Activated B cell treated with CpG ODN at 0.5 μM for 24 hours (primary cell): ENCODE data around the gene VPS16. TPM values are rescaled to one million over a fixed set of nuclear protein-coding genes. Genes with fewer than 3 reads are reported as not detected.
A peak's percentile ranks its signal among the peaks of the same experiment; 100 is the strongest.

Experiments
- ATAC-seq: fragments of 200-7000 bp; cut with Tn5 transposase; one replicate; pipeline ENCODE4 v1.10.0; 2021; ENCODE audit warnings: low read depth, mild to moderate bottlenecking, moderate library complexity
- CTCF ChIA-PET: fragments of 350-600 bp; sonication (Branson Sonifier 250); formaldehyde crosslinking; loops from one replicate; lab custom pipeline; 2021; ENCODE audit warnings: antibody characterized with exemption; lab: Charles Lee
- POLR2A ChIA-PET: fragments of 350-600 bp; sonication (Branson Sonifier 250); formaldehyde crosslinking; loops from one replicate; lab custom pipeline; 2021; ENCODE audit warnings: antibody characterized with exemption; lab: Charles Lee
- DNase-seq: peaks from one replicate; pipeline ENCODE4 v3.0.0; 2022
- H3K27ac Mint-ChIP-seq: one replicate; pipeline ENCODE4 v1.8.0; 2020; ENCODE audit warnings: mixed read lengths
- H3K27me3 Mint-ChIP-seq: one replicate; pipeline ENCODE4 v1.8.0; 2021; ENCODE audit warnings: mixed read lengths
- H3K36me3 Mint-ChIP-seq: one replicate; pipeline ENCODE4 v1.8.0; 2021; ENCODE audit warnings: low read depth, mixed read lengths
- H3K4me1 Mint-ChIP-seq: one replicate; pipeline ENCODE4 v1.8.0; 2021; ENCODE audit warnings: mixed read lengths
- H3K4me3 Mint-ChIP-seq: one replicate; pipeline ENCODE4 v1.8.0; 2020; ENCODE audit warnings: mild to moderate bottlenecking, mixed read lengths
- H3K9me3 Mint-ChIP-seq: one replicate; pipeline ENCODE4 v1.8.0; 2020; ENCODE audit warnings: mixed read lengths
- CTCF ChIP-seq: fragments of 200-600 bp; IDR thresholded peaks from one replicate; pipeline ENCODE4 v1.8.0; 2022; ENCODE audit warnings: antibody characterized with exemption, mild to moderate bottlenecking
- intact Hi-C: fragments of 100-400 bp; cut with micrococcal nuclease; formaldehyde crosslinking; loops from one replicate; pipeline ENCODE4 v1.15.1; 2024
- total RNA-seq: library from RNA; stranded (reverse); gene quantifications from 2 replicates; pipeline ENCODE4 v1.2.3, GENCODE V29; 2022

The VPS16 gene
- total RNA-seq: 54.7 and 56.9 TPM in 2 replicates

GRCh38 chr20:2840138-2840966 is at the start of gene VPS16, which contains the start of gene PCED1A:
Gene VPS16 (plus strand): TSS chr20:2840745. CDS start chr20:2840775, 30 bp downstream.
Gene PCED1A (minus strand): TSS chr20:2840655. CDS start chr20:2839912, 743 bp downstream.
- ChIA-PET CTCF (no interaction called here), POLR2A (interaction anchor here (0.7 to 3.0 kb wide), 12 partner anchors 8 to 370 kb away, joined by 3 to 17 read pairs (median 4); partner anchors contain the start of genes NOP56, PTPRA and SNRPB)
- no peak for TF ChIP-seq CTCF
- H3K36me3 Mint-ChIP-seq: peaks cover 12% of the 10 kb centered on the region
- peaks cover 28% of the 10 kb centered on the region for H3K4me1 Mint-ChIP-seq
- intact Hi-C loops: loop anchor here (1.0 to 10.0 kb wide), 6 partner anchors 33 to 366 kb away; partner anchors contain the start of genes CPXM1, EBF4, NOP56 and PTPRA
- peak; percentile 92 for ATAC-seq
- peak; percentile 96 for DNase-seq
- H3K27ac Mint-ChIP-seq: peak within 1 kb of the TSS; percentile 82
- no peaks in the 10 kb centered on the region for H3K27me3 Mint-ChIP-seq
- peak within 1 kb of the TSS; percentile 86 for H3K4me3 Mint-ChIP-seq
- H3K9me3 Mint-ChIP-seq: no peaks in the 10 kb centered on the region

- ChIA-PET POLR2A (no interaction called here), CTCF (no interaction called here)
- Mint-ChIP-seq H3K27me3 (peaks cover 20% of the 10 kb centered on the region), H3K36me3 (no peaks in the 10 kb centered on the region), H3K4me3 (no peak overlapping the region), H3K4me1 (peaks cover 2% of the 10 kb centered on the region), H3K9me3 (no peaks in the 10 kb centered on the region), H3K27ac (no peak overlapping the region)
- ATAC-seq (no peak), DNase-seq (no peak)
- TF ChIP-seq CTCF: no peak
- intact Hi-C loops: no loop called here
These were observed 47.1 kb upstream of the VPS16 start for GRCh38 chr20:2793471-2793870.

GRCh38 chr20:2794202-2794748 is 46.3 kb upstream of the VPS16 start:
- Mint-ChIP-seq H3K27ac (no peak overlapping the region), H3K4me3 (no peak overlapping the region), H3K4me1 (peaks cover 10% of the 10 kb centered on the region), H3K36me3 (no peaks in the 10 kb centered on the region), H3K9me3 (no peaks in the 10 kb centered on the region), H3K27me3 (peaks cover 27% of the 10 kb centered on the region)
- TF ChIP-seq CTCF: no peak
- intact Hi-C loops: no loop called here
- ATAC-seq (no peak), DNase-seq (no peak)
- ChIA-PET CTCF (interaction anchor here (0.5 kb wide), 2 partner anchors 301 to 1767 kb away, joined by 3 read pairs; no protein-coding TSS in a partner anchor), POLR2A (no interaction called here)

- no peak overlapping the region for H3K4me3 Mint-ChIP-seq
- peaks cover 17% of the 10 kb centered on the region for H3K4me1 Mint-ChIP-seq
- no peaks in the 10 kb centered on the region for H3K36me3 Mint-ChIP-seq
- no peak for DNase-seq
- peaks cover 30% of the 10 kb centered on the region for H3K27me3 Mint-ChIP-seq
- ChIA-PET POLR2A (no interaction called here), CTCF (interaction anchor here (0.5 kb wide), 1 partner anchor 301 kb away, joined by 3 read pairs; no protein-coding TSS in a partner anchor)
- no peak for ATAC-seq
- intact Hi-C loops: no loop called here
- TF ChIP-seq CTCF: no peak
- no peak overlapping the region for H3K27ac Mint-ChIP-seq
- no peaks in the 10 kb centered on the region for H3K9me3 Mint-ChIP-seq
These were observed 45.6 kb upstream of the VPS16 start for GRCh38 chr20:2794866-2795447.

- H3K27me3 Mint-ChIP-seq: peaks cover 31% of the 10 kb centered on the region
- H3K4me1 Mint-ChIP-seq: peaks cover 19% of the 10 kb centered on the region
- no peaks in the 10 kb centered on the region for H3K36me3 Mint-ChIP-seq
- H3K27ac Mint-ChIP-seq: no peak overlapping the region
- H3K4me3 Mint-ChIP-seq: no peak overlapping the region
- intact Hi-C loops: no loop called here
- no peaks in the 10 kb centered on the region for H3K9me3 Mint-ChIP-seq
- POLR2A ChIA-PET: no interaction called here
- ATAC-seq (no peak), DNase-seq (no peak)
- CTCF ChIA-PET: no interaction called here
- no peak for TF ChIP-seq CTCF
These were observed 45.1 kb upstream of the VPS16 start for GRCh38 chr20:2795451-2795850.
